T47D (cell line): ENCODE results near the gene NBPF14.
"Not testable (repeated sequence)": the region's sequence is repeated elsewhere in the genome, so short reads cannot be mapped to it uniquely, and the experiment has no call there.

Experiments used
- DNase-seq, 2 experiments: peaks; one replicate each; pipeline versions ENCODE4 v3.0.0 to v3.0.0-alpha.2; 2011 to 2012; ENCODE audit warnings: low read depth in 1 of 2, low spot score in 1 of 2
- JUND ChIP-seq: IDR thresholded peaks from 2 replicates; pipeline ENCODE4 v1.6.1; 2012; ENCODE audit warnings: low read depth
- in situ Hi-C: cut with HindIII; loops from 2 replicates; pipeline ENCODE4 v1.10.0; 2016; ENCODE audit warnings: low sequenced_read_pairs, low pct_unique_long_range_greater_than_20kb

NBPF14 gene

GRCh38 chr1:148522561-148523204, 73.1 kb downstream of the NBPF14 start:
- TF ChIP-seq JUND: peak; percentile 93
- in situ Hi-C loops: not testable (repeated sequence)
- peak in 1 of 2 experiments; percentile 100 for DNase-seq

- in situ Hi-C loops: not testable (repeated sequence)
- DNase-seq: peak in 1 of 2 experiments; percentile 95
Observed at GRCh38 chr1:148522072-148522471, 73.7 kb downstream of the NBPF14 start.

- in situ Hi-C loops, DNase-seq: not testable (repeated sequence)
Observed at GRCh38 chr1:148514310-148514709, 81.5 kb downstream of the NBPF14 start.

- DNase-seq, in situ Hi-C loops: not testable (repeated sequence)
Observed at GRCh38 chr1:148512571-148513184, 83.1 kb downstream of the NBPF14 start.

GRCh38 chr1:148493933-148494332, 101.9 kb downstream of the NBPF14 start:
- DNase-seq, in situ Hi-C loops: not testable (repeated sequence)

GRCh38 chr1:148483029-148483428, 112.8 kb downstream of the NBPF14 start, which contains the start of gene PPIAL4G:
Gene PPIAL4G, minus strand, starts transcription at chr1:148483302. Its CDS starts 50 bp downstream, at chr1:148483252.
- in situ Hi-C loops, DNase-seq: not testable (repeated sequence)
